Measurements from ENCODE around the gene WDR82. TPM values are rescaled to one million over a fixed set of nuclear protein-coding genes. Genes with fewer than 3 reads are reported as not detected.

WDR82 gene
- total and polyA plus RNA-seq, 10 of the 15 experiments (the other 5 are each of a cell fraction or from before 2014, with no cell fraction given), result 10.1 to 82.4 (median 48.7) TPM

DNA sequence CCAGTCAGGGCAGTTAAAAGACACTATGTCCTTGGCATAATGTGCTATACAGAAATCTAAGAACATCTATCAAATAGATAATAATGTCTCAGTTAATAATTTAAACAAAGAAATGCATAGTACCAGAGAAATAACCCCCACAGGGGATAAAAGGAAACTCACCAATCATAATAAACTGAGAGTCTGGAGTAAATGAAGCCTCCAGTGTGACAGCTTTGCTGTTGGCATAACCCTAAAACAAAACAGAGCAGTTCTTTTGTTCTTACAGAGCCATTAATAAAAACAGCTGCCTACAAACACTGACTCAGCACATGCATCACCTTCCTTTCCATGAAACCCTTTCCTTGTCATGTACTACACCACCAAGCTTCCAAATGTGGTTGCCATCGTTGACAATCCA, 19.4 kb downstream of the WDR82 start:
- in situ Hi-C loops (cut with MboI) (no loop called here), intact Hi-C loops (cut with micrococcal nuclease; ENCODE audit: unreplicated experiment) (no loop called here)
- FAIRE-seq (no peak), DNase-seq (ENCODE audit: low read depth, low spot score) (no peak), ATAC-seq (no peak)
- Histone ChIP-seq H3K4me3 (no peak overlapping the region), H2AFZ (ENCODE audit: control insufficient read depth, low read depth, low read length) (no peak overlapping the region), H3K9ac (ENCODE audit: control insufficient read depth, insufficient read depth, low read length) (no peak overlapping the region), H3K27ac (ENCODE audit: control insufficient read depth, insufficient read depth) (no peak overlapping the region), H3K9me3 (replicated peaks; ENCODE audit: control insufficient read depth, insufficient read depth, low read length) (no peaks in the 10 kb centered on the region), H3K4me2 (ENCODE audit: control insufficient read depth, insufficient read depth) (no peak overlapping the region), H3K27me3 (replicated peaks in 1 of 2; ENCODE audit: control insufficient read depth in 2 of 2, insufficient read depth in 2 of 2, low read length in 1 of 2) (no peaks in the 10 kb centered on the region), H3K36me3 (ENCODE audit: control insufficient read depth in 2 of 2, insufficient read depth in 2 of 2, low read length in 1 of 2) (peaks cover 27 to 51% of the 10 kb centered on the region in 2 experiments), H3K79me2 (ENCODE audit: control insufficient read depth, insufficient read depth, low read length) (peaks cover 2% of the 10 kb centered on the region; the same call in 1 of the 2 replicates), H3K4me1 (ENCODE audit: control insufficient read depth, insufficient read depth, low read length) (peaks cover 10% of the 10 kb centered on the region), H4K20me1 (ENCODE audit: control insufficient read depth, insufficient read depth) (no peaks in the 10 kb centered on the region)
- RAD21 ChIA-PET (ENCODE audit: unreplicated experiment), result no interaction called here
- POLR2A ChIA-PET, result interaction anchor here (2.4 kb wide), 1 partner anchor 12 kb away, joined by 11 read pairs; no protein-coding TSS in a partner anchor
- WGBS (ENCODE audit: insufficient coverage, insufficient replicate concordance, low lambda C conversion rate, missing lambda C conversion rate), result 48% methylated on average over 1 of the region's 1 CpG
- no TSS peak for BruUV-seq (replicated peaks)
- SMC1A ChIA-PET (ENCODE audit: uncharacterized antibody, unreplicated experiment), result interaction anchor here (1.3 to 1.9 kb wide), 4 partner anchors 8 to 25 kb away, joined by 3 to 11 read pairs (median 5); no protein-coding TSS in a partner anchor
- CTCF ChIA-PET, result interaction anchor here (1.0 to 3.3 kb wide), 3 partner anchors 12 to 39 kb away, joined by 5 to 17 read pairs (median 6); no protein-coding TSS in a partner anchor
- TF ChIP-seq NR2C2 (IDR thresholded peaks at IDR 0.05; ENCODE audit: borderline replicate concordance, control insufficient read depth, insufficient read length, low read depth) (no peak), FOXK2 (IDR thresholded peaks at IDR 0.05) (no peak), ZNF384 (IDR thresholded peaks at IDR 0.05; ENCODE audit: borderline replicate concordance, low read depth, low read length) (no peak), IRF4 (IDR thresholded peaks at IDR 0.05; ENCODE audit: low read depth, low read length) (no peak), HDAC6 (IDR thresholded peaks at IDR 0.05; ENCODE audit: unreplicated experiment) (no peak), SPI1 (IDR thresholded peaks at IDR 0.05; ENCODE audit: borderline replicate concordance, insufficient read depth, low read depth, low read length) (no peak), EP300 (IDR thresholded peaks at IDR 0.05; ENCODE audit: borderline replicate concordance in 1 of 2, control insufficient read depth in 1 of 2, low read depth in 2 of 2, low read length in 2 of 2) (no peak), IKZF1 (conservative IDR thresholded peaks at IDR 0.05) (no peak), RBBP5 (conservative IDR thresholded peaks at IDR 0.05) (no peak), PAX5 (IDR thresholded peaks at IDR 0.05; ENCODE audit: borderline replicate concordance, low read depth, low read length) (no peak)
- TF ChIP-seq, protein P1, sequence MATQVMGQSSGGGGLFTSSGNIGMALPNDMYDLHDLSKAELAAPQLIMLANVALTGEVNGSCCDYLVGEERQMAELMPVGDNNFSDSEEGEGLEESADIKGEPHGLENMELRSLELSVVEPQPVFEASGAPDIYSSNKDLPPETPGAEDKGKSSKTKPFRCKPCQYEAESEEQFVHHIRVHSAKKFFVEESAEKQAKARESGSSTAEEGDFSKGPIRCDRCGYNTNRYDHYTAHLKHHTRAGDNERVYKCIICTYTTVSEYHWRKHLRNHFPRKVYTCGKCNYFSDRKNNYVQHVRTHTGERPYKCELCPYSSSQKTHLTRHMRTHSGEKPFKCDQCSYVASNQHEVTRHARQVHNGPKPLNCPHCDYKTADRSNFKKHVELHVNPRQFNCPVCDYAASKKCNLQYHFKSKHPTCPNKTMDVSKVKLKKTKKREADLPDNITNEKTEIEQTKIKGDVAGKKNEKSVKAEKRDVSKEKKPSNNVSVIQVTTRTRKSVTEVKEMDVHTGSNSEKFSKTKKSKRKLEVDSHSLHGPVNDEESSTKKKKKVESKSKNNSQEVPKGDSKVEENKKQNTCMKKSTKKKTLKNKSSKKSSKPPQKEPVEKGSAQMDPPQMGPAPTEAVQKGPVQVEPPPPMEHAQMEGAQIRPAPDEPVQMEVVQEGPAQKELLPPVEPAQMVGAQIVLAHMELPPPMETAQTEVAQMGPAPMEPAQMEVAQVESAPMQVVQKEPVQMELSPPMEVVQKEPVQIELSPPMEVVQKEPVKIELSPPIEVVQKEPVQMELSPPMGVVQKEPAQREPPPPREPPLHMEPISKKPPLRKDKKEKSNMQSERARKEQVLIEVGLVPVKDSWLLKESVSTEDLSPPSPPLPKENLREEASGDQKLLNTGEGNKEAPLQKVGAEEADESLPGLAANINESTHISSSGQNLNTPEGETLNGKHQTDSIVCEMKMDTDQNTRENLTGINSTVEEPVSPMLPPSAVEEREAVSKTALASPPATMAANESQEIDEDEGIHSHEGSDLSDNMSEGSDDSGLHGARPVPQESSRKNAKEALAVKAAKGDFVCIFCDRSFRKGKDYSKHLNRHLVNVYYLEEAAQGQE (IDR thresholded peaks at IDR 0.05; ENCODE audit: low read depth, low read length), result no peak
